Tibial nerve (tissue), 4 donors: ENCODE measurements around the gene KLHDC3. TPM values are rescaled to one million over a fixed set of nuclear protein-coding genes. Genes with fewer than 3 reads are reported as not detected.

ENCODE experiments used
- DNase-seq, 2 donors: peaks; one replicate each; pipeline ENCODE4 v3.0.0-alpha.2; 2019; ENCODE audit warnings: low spot score in 2 of 2
- H3K27ac ChIP-seq, 4 donors: fragments of 200-600 bp; sonication (generic) in 3 of 4; one replicate each; pipeline ENCODE4 v1.5.1; 2017 to 2019; ENCODE audit warnings: mild to moderate bottlenecking in 1 of 4
- H3K27me3 ChIP-seq, 2 donors: fragments of 200-600 bp; sonication (generic) in 1 of 2; one replicate each; pipeline versions ENCODE4 v1.5.1 to v1.6.0; 2017 to 2019
- H3K36me3 ChIP-seq, 3 donors: fragments of 200-600 bp; sonication (generic); one replicate each; pipeline ENCODE4 v1.5.1; 2018 to 2019
- H3K4me1 ChIP-seq, 4 donors: fragments of 200-600 bp; sonication (generic) in 3 of 4; one replicate each; pipeline ENCODE4 v1.5.1; 2017 to 2019
- H3K4me3 ChIP-seq, 4 donors: fragments of 200-600 bp; sonication (generic) in 3 of 4; one replicate each; pipeline ENCODE4 v1.5.1; 2017 to 2019; ENCODE audit warnings: mild to moderate bottlenecking in 1 of 4, moderate library complexity in 1 of 4
- H3K9me3 ChIP-seq, 4 donors: fragments of 200-600 bp; sonication (generic) in 3 of 4; one replicate each; pipeline ENCODE4 v1.5.1; 2017 to 2019
- EP300 ChIP-seq, 2 donors: sonication (generic); formaldehyde crosslinking; IDR thresholded peaks; one replicate each; pipeline ENCODE4 v1.6.1; 2017; ENCODE audit warnings: antibody characterized with exemption in 2 of 2, mild to moderate bottlenecking in 1 of 2
- POLR2A ChIP-seq, 2 donors: fragments of 450-650 bp; IDR thresholded peaks; one replicate each; pipeline ENCODE4 v1.6.1; 2017; ENCODE audit warnings: antibody characterized with exemption in 2 of 2, mild to moderate bottlenecking in 2 of 2, moderate library complexity in 2 of 2
- WGBS, 2 donors: methylation state at CpG; one replicate each; pipeline ENCODE4 v1.1.5; 2018; 5-methylcytosine and 5-hydroxymethylcytosine counted together
- total RNA-seq, 4 donors: library from RNA; depleted of rRNA; stranded (reverse); fragments of >200 nt; gene quantifications; one replicate each; pipeline ENCODE4 v1.1.0, GENCODE V29; 2016
- TF ChIP-seq, protein P1 (sequence below), 5 experiments: fragments of 200-600 bp in 3 of 5; fragments of 450-650 bp in 2 of 5; sonication (generic) in 3 of 5; IDR thresholded peaks; one replicate each; pipeline ENCODE4 v1.5.1; 2016 to 2019; ENCODE audit warnings: antibody characterized with exemption in 5 of 5, mild to moderate bottlenecking in 3 of 5, moderate library complexity in 2 of 5

KLHDC3 gene
- total RNA-seq, 4 donors from 2014 or later = 74.1 to 98.3 (median 86.5) TPM

DNA sequence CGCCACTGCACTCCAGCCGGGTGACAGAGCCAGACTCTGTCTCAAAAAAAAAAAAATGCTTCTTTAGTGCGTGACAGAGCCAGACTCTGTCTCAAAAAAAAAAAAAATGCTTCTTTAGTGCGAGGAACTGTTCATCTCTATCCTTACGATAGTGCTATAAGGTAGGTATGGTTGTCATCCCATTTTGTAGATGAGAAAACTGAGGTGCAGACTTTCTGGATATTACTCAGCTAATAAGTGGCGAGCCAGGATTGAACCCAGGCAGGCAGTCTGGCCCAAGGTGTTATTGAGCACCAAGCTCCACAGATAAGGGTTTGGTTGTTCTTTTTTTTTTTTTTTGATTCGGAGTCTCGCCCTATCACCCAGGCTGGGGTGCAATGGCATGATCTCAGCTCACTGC, 12.2 kb upstream of the KLHDC3 start:
- no peak overlapping the region for H3K4me3 ChIP-seq
- no peaks in the 10 kb centered on the region for H3K27me3 ChIP-seq
- DNase-seq = no peak
- WGBS, 2 donors = 94 to 98% methylated on average over 8 of the region's 8 CpGs
- H3K36me3 ChIP-seq = peaks cover 0 to 23% (median 0%) of the 10 kb centered on the region in 3 donors
- H3K9me3 ChIP-seq = no peaks in the 10 kb centered on the region
- TF ChIP-seq, protein P1, sequence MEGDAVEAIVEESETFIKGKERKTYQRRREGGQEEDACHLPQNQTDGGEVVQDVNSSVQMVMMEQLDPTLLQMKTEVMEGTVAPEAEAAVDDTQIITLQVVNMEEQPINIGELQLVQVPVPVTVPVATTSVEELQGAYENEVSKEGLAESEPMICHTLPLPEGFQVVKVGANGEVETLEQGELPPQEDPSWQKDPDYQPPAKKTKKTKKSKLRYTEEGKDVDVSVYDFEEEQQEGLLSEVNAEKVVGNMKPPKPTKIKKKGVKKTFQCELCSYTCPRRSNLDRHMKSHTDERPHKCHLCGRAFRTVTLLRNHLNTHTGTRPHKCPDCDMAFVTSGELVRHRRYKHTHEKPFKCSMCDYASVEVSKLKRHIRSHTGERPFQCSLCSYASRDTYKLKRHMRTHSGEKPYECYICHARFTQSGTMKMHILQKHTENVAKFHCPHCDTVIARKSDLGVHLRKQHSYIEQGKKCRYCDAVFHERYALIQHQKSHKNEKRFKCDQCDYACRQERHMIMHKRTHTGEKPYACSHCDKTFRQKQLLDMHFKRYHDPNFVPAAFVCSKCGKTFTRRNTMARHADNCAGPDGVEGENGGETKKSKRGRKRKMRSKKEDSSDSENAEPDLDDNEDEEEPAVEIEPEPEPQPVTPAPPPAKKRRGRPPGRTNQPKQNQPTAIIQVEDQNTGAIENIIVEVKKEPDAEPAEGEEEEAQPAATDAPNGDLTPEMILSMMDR (IDR thresholded peaks at IDR 0.05) = no peak
- no peak for TF ChIP-seq POLR2A (IDR thresholded peaks at IDR 0.05)
- no peaks in the 10 kb centered on the region for H3K4me1 ChIP-seq
- H3K27ac ChIP-seq = no peak overlapping the region

DNA sequence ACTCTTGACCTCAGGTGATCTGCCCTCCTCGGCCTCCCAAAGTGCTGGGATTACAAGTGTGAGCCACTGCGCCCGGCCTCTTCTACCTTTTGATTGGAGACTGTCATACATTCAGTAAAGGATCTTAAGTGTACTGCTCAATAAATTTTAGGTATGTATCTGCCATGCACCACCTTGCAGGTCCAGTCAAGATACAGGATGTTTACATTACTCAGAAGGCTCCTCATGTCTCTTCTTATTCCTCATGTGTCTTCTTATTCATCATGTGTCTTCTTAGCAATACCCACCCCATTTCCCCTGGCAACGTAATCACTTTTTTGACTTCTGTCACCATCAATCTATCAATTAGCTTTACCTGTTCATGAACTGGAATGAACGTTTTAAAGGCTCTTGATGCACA, 8.2 kb upstream of the KLHDC3 start:
- Histone ChIP-seq H3K4me1 (no peaks in the 10 kb centered on the region), H3K4me3 (no peak overlapping the region), H3K36me3 (peaks cover 0 to 63% (median 5%) of the 10 kb centered on the region in 3 donors), H3K9me3 (no peaks in the 10 kb centered on the region), H3K27me3 (no peaks in the 10 kb centered on the region), H3K27ac (no peak overlapping the region)
- no peak for DNase-seq
- TF ChIP-seq, protein P1 (IDR thresholded peaks at IDR 0.05) = no peak
- no peak for TF ChIP-seq POLR2A (IDR thresholded peaks at IDR 0.05)
- TF ChIP-seq EP300 (IDR thresholded peaks at IDR 0.05) = no peak
- 91 to 94% methylated on average over 5 of the region's 5 CpGs for WGBS, 2 donors

DNA sequence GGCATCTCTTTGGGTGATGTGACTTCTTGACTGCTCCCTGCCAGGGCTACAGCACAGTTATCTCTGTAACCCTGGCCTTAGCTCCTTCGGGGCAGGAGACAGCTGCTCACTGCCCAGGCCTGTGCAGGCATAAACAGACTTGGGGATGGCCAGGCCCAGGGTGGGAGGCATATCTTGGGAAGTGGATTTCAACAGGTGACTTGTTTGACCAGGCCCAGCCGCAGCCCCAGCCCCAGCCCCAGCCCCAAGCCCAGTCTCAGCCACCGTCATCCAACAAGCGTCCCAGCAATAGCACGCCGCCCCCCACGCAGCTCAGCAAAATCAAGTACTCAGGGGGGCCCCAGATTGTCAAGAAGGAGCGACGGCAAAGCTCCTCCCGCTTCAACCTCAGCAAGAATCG, 7.8 kb upstream of the KLHDC3 start:
- no peak for DNase-seq
- H3K36me3 ChIP-seq = peaks cover 0 to 63% (median 5%) of the 10 kb centered on the region in 3 donors
- no peaks in the 10 kb centered on the region for H3K4me1 ChIP-seq
- no peak for TF ChIP-seq EP300 (IDR thresholded peaks at IDR 0.05)
- TF ChIP-seq, protein P1 (IDR thresholded peaks at IDR 0.05) = no peak
- no peak for TF ChIP-seq POLR2A (IDR thresholded peaks at IDR 0.05)
- WGBS, 2 donors = 91 to 97% methylated on average over 11 of the region's 11 CpGs
- no peak overlapping the region for H3K4me3 ChIP-seq
- H3K27me3 ChIP-seq = no peaks in the 10 kb centered on the region
- no peak overlapping the region for H3K27ac ChIP-seq
- no peaks in the 10 kb centered on the region for H3K9me3 ChIP-seq

DNA sequence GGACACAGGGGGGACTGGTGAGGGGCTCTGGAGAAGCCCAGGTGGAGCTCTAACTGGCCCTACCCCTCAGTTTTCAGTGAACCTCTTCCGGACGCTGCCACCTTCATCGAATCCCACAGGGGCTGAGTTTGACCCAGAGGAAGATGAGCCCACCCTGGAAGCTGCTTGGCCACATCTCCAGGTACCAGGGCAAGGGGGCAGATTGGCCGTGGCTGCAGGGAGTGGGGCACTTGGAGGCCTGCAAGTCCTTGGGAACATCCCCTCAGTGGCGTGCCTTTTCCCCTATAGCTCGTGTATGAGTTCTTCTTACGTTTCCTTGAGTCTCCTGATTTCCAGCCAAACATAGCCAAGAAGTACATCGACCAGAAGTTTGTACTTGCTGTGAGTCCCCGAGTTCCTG, 6.9 kb upstream of the KLHDC3 start:
- no peak overlapping the region for H3K27ac ChIP-seq
- DNase-seq = no peak
- H3K9me3 ChIP-seq = no peaks in the 10 kb centered on the region
- 89 to 93% methylated on average over 9 of the region's 9 CpGs for WGBS, 2 donors
- H3K36me3 ChIP-seq = peaks cover 0 to 71% (median 8%) of the 10 kb centered on the region in 3 donors
- H3K4me3 ChIP-seq = no peak overlapping the region
- TF ChIP-seq POLR2A (IDR thresholded peaks at IDR 0.05) (no peak), EP300 (IDR thresholded peaks at IDR 0.05) (no peak)
- TF ChIP-seq, protein P1 (IDR thresholded peaks at IDR 0.05) = no peak
- peaks cover 0 to 8% (median 0%) of the 10 kb centered on the region in 4 donors for H3K4me1 ChIP-seq
- no peaks in the 10 kb centered on the region for H3K27me3 ChIP-seq

DNA sequence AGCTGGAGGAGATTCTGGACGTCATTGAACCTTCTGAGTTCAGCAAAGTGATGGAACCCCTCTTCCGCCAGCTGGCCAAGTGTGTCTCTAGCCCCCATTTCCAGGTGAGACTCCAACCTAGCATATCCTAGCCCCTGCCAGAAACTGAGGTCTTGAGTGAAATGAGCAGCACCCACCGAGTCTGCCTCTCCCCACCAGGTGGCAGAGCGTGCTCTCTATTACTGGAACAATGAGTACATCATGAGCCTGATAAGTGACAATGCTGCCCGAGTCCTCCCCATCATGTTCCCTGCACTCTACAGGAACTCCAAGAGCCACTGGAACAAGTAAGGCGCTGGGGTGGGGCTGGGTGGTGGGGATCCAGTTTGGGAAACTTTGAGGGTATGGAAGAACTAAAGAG, 4.9 kb upstream of the KLHDC3 start:
- Histone ChIP-seq H3K27me3 (no peaks in the 10 kb centered on the region), H3K4me1 (peaks cover 0 to 22% (median 3%) of the 10 kb centered on the region in 4 donors), H3K4me3 (no peak overlapping the region), H3K27ac (no peak overlapping the region), H3K36me3 (peaks cover 0 to 70% (median 8%) of the 10 kb centered on the region in 3 donors), H3K9me3 (no peaks in the 10 kb centered on the region)
- WGBS, 2 donors = 65 to 69% methylated on average over 6 of the region's 6 CpGs
- TF ChIP-seq, protein P1 (IDR thresholded peaks at IDR 0.05) = peak in 2 of 5 experiments; percentile 10 to 13
- no peak for TF ChIP-seq POLR2A (IDR thresholded peaks at IDR 0.05)
- no peak for DNase-seq
